Esophagus muscularis mucosa (tissue), 4 donors: ENCODE results near the gene CAMK1D.

Experiments
- EP300 ChIP-seq: sonication (generic); formaldehyde crosslinking; IDR thresholded peaks from one replicate; pipeline ENCODE4 v1.6.1; 2017; ENCODE audit warnings: antibody characterized with exemption
- POLR2A ChIP-seq: fragments of 450-650 bp; IDR thresholded peaks from one replicate; pipeline ENCODE4 v1.6.1; 2017; ENCODE audit warnings: antibody characterized with exemption, moderate library complexity, mild to moderate bottlenecking, low read depth
- POLR2AphosphoS5 ChIP-seq, 2 donors: sonication (generic); formaldehyde crosslinking; IDR thresholded peaks; one replicate each; pipeline ENCODE4 v1.6.1; 2017; ENCODE audit warnings: antibody characterized with exemption in 2 of 2
- TF ChIP-seq, protein P1 (sequence below), 3 experiments: fragments of 200-600 bp in 2 of 3; fragments of 450-650 bp in 1 of 3; sonication (generic) in 2 of 3; IDR thresholded peaks; one replicate each; pipeline ENCODE4 v1.5.1; 2017 to 2019; ENCODE audit warnings: antibody characterized with exemption in 3 of 3, mild to moderate bottlenecking in 2 of 3, moderate library complexity in 1 of 3

DNA sequence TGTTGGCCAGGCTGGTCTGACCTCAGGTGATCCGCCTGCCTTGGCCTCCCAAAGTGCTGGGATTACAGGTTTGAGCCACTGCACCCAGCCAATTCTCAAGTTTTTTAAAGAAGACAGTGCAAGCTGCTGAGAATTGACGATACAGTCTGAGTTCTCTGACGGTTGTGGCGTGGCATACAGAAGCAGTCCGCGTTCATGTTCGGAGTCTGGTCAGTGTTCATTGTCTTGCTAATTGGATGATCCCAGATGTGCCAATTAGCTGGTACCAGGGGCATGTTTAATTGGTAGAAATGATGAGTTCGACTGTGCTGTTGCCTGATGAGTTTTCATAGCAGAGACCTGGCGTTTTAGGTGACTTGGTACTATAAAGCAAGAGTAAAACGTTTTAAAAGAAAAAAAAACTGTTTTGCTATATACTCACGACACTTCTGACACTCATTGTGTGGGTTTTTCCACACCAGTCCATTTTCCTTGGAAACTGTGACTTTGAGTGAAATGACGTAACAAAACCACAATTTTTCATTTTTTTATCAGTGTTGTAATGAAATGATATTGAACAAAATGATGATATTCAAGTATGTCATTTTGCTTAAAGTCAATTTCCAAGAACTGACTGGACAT is 32.3 kb downstream of the CAMK1D start:
- TF ChIP-seq, protein P1, sequence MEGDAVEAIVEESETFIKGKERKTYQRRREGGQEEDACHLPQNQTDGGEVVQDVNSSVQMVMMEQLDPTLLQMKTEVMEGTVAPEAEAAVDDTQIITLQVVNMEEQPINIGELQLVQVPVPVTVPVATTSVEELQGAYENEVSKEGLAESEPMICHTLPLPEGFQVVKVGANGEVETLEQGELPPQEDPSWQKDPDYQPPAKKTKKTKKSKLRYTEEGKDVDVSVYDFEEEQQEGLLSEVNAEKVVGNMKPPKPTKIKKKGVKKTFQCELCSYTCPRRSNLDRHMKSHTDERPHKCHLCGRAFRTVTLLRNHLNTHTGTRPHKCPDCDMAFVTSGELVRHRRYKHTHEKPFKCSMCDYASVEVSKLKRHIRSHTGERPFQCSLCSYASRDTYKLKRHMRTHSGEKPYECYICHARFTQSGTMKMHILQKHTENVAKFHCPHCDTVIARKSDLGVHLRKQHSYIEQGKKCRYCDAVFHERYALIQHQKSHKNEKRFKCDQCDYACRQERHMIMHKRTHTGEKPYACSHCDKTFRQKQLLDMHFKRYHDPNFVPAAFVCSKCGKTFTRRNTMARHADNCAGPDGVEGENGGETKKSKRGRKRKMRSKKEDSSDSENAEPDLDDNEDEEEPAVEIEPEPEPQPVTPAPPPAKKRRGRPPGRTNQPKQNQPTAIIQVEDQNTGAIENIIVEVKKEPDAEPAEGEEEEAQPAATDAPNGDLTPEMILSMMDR (IDR thresholded peaks at IDR 0.05), result no peak
- TF ChIP-seq EP300 (no peak), POLR2A (no peak), POLR2AphosphoS5 (IDR thresholded peaks at IDR 0.05) (no peak)
